Breast epithelium (tissue), 4 donors: Measurements from ENCODE around the gene ATP8B4. TPM values are rescaled to one million over a fixed set of nuclear protein-coding genes. Genes with fewer than 3 reads are reported as not detected.

Experiments
- DNase-seq, 2 donors: peaks; one replicate each; pipeline ENCODE4 v3.0.0-alpha.2; 2019; ENCODE audit warnings: low spot score in 2 of 2
- H3K27ac ChIP-seq, 2 donors: fragments of 200-600 bp; sonication (generic) in 1 of 2; one replicate each; pipeline ENCODE4 v1.5.1; 2016 to 2019; ENCODE audit warnings: mild to moderate bottlenecking in 1 of 2
- H3K27me3 ChIP-seq, 2 donors: fragments of 200-600 bp; sonication (generic) in 1 of 2; one replicate each; pipeline versions ENCODE4 v1.5.1 to v1.6.0; 2017 to 2019; ENCODE audit warnings: control low read depth in 1 of 2, mild to moderate bottlenecking in 1 of 2
- H3K36me3 ChIP-seq: fragments of 200-600 bp; one replicate; pipeline ENCODE4 v1.5.1; 2019
- H3K4me1 ChIP-seq, 2 donors: fragments of 200-600 bp; sonication (generic); one replicate each; pipeline ENCODE4 v1.5.1; 2016 to 2019; ENCODE audit warnings: control low read depth in 1 of 2
- H3K4me3 ChIP-seq, 3 donors: fragments of 200-600 bp; sonication (generic); 1 replicate in 2 of 3; 2 replicates in 1 of 3; pipeline ENCODE4 v1.5.1; 2016 to 2019; ENCODE audit warnings: mild to moderate bottlenecking in 3 of 3, moderate library complexity in 2 of 3
- H3K9me3 ChIP-seq, 2 donors: fragments of 200-600 bp; sonication (generic) in 1 of 2; one replicate each; pipeline ENCODE4 v1.5.1; 2016 to 2019; ENCODE audit warnings: control low read depth in 1 of 2
- POLR2A ChIP-seq: fragments of 450-650 bp; IDR thresholded peaks from one replicate; pipeline ENCODE4 v1.6.1; 2016; ENCODE audit warnings: antibody characterized with exemption, mild to moderate bottlenecking, moderate library complexity
- POLR2AphosphoS5 ChIP-seq, 3 donors: sonication (generic); formaldehyde crosslinking; IDR thresholded peaks; one replicate each; pipeline ENCODE4 v1.6.1; 2017; ENCODE audit warnings: antibody characterized with exemption in 3 of 3
- intact Hi-C: fragments of 100-400 bp; cut with DNase I; formaldehyde crosslinking; loops from one replicate; pipeline ENCODE4 v1.15.1; 2023; ENCODE audit warnings: low total_unique reads
- total RNA-seq, 3 donors: library from RNA; depleted of rRNA; stranded (reverse); fragments of >200 nt; gene quantifications; one replicate each; pipeline ENCODE4 v1.1.0, GENCODE V29; 2016
- TF ChIP-seq, protein P1 (sequence below), 3 donors: fragments of 450-650 bp; IDR thresholded peaks; one replicate each; pipeline ENCODE4 v1.5.1; 2016 to 2017; ENCODE audit warnings: antibody characterized with exemption in 3 of 3, mild to moderate bottlenecking in 3 of 3, moderate library complexity in 3 of 3

The ATP8B4 gene
- total RNA-seq, 3 donors from 2014 or later, result 7.9 to 28.3 (median 9.5) TPM

DNA sequence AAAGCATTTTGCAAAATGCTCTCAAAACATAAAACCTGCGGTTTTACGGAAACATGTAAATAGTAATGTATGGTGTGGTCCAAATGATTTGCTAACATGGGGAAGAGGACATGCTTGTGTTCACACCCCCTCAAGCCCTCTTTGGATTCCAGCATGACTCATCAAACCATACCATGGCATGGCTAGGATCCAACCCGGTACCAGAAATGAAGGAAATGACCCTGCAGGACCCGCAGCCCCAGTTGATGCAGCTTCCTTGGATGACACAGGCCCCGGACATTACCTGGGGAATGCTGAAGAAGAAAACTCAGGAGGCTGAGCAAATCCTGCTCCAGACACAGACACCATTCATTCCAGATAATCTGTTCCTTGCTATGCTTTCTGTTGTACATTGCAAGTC lies 275.3 kb downstream of the ATP8B4 start:
- intact Hi-C loops, result no loop called here
- Histone ChIP-seq H3K27ac (no peak overlapping the region), H3K4me1 (no peaks in the 10 kb centered on the region), H3K27me3 (no peaks in the 10 kb centered on the region), H3K9me3 (peaks cover 0 to 13% of the 10 kb centered on the region in 2 donors), H3K36me3 (no peaks in the 10 kb centered on the region), H3K4me3 (no peak overlapping the region)
- no peak for DNase-seq
- TF ChIP-seq, protein P1, sequence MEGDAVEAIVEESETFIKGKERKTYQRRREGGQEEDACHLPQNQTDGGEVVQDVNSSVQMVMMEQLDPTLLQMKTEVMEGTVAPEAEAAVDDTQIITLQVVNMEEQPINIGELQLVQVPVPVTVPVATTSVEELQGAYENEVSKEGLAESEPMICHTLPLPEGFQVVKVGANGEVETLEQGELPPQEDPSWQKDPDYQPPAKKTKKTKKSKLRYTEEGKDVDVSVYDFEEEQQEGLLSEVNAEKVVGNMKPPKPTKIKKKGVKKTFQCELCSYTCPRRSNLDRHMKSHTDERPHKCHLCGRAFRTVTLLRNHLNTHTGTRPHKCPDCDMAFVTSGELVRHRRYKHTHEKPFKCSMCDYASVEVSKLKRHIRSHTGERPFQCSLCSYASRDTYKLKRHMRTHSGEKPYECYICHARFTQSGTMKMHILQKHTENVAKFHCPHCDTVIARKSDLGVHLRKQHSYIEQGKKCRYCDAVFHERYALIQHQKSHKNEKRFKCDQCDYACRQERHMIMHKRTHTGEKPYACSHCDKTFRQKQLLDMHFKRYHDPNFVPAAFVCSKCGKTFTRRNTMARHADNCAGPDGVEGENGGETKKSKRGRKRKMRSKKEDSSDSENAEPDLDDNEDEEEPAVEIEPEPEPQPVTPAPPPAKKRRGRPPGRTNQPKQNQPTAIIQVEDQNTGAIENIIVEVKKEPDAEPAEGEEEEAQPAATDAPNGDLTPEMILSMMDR (IDR thresholded peaks at IDR 0.05), result no peak
- TF ChIP-seq POLR2A (no peak), POLR2AphosphoS5 (IDR thresholded peaks at IDR 0.05) (no peak)

DNA sequence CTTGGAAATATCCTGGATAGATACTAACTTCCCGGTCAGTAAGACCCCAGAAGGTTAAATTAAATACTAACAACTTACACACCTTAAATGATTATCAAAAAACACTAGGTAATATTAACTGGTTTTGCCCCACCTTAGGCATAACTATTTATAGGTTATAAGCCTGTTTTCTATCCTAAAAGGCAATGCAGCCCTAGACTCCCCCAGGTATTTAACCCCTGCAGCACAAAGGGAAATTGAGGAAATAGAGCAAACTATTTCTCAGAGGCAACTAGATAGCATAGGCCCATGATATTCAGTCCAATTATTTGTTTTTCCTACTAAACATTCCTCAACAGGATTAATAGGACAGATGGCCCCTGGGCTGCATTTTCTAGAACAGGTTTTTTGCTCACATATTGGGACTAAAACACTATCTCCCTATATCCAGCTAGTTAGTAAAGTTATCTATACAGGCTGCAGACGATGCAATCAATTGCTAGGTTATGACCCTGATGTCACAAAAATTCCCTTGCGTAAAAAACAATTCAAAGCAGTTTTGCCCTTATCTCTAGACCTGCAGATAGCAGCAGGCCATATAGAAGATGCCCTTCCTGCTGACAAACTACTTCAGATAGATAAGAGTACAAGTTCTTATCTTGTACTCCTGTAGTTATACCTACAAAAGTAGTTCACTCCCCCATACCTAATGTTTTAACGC lies 276.9 kb downstream of the ATP8B4 start:
- intact Hi-C loops, result no loop called here
- TF ChIP-seq POLR2A, result no peak
- H3K27me3 ChIP-seq, result no peaks in the 10 kb centered on the region

DNA sequence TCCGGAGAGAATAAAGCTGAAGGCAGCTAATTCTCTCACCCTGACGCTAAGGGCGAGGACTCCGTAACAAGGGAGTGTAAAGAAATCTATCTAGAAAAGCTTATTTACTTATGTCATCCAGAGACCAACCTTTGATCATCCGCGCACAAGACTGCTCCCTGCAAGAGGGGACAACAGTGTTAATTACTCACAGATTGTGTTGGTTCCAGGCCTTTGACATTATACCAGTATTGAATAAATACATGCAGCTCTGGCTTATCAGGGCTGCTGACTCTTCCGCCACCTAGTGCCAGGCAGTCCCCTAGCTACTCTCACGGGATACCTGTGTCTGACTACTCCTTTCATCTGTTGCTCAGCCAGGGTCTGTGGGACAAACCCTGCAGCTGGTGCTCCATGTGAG lies 286.5 kb downstream of the ATP8B4 start:
- Histone ChIP-seq H3K27ac (no peak overlapping the region), H3K4me3 (no peak overlapping the region), H3K4me1 (no peaks in the 10 kb centered on the region), H3K36me3 (no peaks in the 10 kb centered on the region), H3K9me3 (no peaks in the 10 kb centered on the region), H3K27me3 (no peaks in the 10 kb centered on the region)
- no peak for DNase-seq
- TF ChIP-seq POLR2A (no peak), POLR2AphosphoS5 (IDR thresholded peaks at IDR 0.05) (no peak)
- TF ChIP-seq, protein P1 (IDR thresholded peaks at IDR 0.05), result no peak
- intact Hi-C loops, result no loop called here

More for the DNA sequence above, 276.9 kb downstream of the ATP8B4 start:
- Histone ChIP-seq H3K4me3 (no peak overlapping the region), H3K4me1 (no peaks in the 10 kb centered on the region), H3K27ac (no peak overlapping the region), H3K9me3 (peaks cover 0 to 14% of the 10 kb centered on the region in 2 donors), H3K36me3 (no peaks in the 10 kb centered on the region)
- no peak for DNase-seq

DNA sequence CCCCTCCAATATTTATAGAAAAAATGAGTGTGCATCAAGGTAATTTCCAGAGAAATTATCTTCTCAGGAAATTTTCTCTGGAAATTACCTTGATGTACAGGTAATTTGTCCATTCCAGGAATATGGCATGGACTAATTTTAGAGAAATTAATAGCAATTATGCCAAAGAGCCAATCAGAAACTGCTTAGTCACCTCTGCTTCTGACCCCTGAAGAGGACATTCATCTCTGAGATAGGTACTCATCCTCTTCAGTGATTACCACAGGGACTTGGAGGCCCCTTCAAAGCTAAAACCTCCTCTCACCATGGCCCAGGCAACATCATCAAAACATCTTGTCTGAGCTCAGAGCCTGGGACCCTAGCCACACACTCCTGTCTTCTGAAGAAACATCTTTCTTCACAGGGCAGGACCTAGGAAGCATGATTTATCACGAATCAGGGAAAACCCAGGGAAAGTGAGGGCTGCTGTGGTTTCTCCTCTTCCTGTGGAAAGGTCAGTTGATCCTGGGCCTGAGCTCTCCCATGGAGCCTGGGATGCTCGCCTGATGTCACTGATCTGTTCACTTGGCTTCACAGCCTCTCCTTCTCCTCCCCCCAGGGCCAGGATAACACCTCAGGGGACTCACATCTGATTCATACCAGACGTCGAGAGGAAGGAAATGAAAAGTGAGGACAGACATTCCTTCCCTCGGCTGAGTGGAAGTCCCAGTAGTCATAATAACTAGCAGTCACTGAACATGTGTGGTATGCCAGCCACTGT lies 287.6 kb downstream of the ATP8B4 start:
- H3K9me3 ChIP-seq, result no peaks in the 10 kb centered on the region
- TF ChIP-seq, protein P1 (IDR thresholded peaks at IDR 0.05), result no peak
- peak in 2 of 3 donors; percentile 40 to 77 for TF ChIP-seq POLR2AphosphoS5 (IDR thresholded peaks at IDR 0.05)
- intact Hi-C loops, result no loop called here
- no peaks in the 10 kb centered on the region for H3K4me1 ChIP-seq
- H3K27me3 ChIP-seq, result no peaks in the 10 kb centered on the region
- H3K36me3 ChIP-seq, result no peaks in the 10 kb centered on the region
- H3K4me3 ChIP-seq, result no peak overlapping the region
- peak overlapping the region in 1 of 2 donors; percentile 55 for H3K27ac ChIP-seq
- peak in 1 of 2 donors; percentile 28 for DNase-seq

DNA sequence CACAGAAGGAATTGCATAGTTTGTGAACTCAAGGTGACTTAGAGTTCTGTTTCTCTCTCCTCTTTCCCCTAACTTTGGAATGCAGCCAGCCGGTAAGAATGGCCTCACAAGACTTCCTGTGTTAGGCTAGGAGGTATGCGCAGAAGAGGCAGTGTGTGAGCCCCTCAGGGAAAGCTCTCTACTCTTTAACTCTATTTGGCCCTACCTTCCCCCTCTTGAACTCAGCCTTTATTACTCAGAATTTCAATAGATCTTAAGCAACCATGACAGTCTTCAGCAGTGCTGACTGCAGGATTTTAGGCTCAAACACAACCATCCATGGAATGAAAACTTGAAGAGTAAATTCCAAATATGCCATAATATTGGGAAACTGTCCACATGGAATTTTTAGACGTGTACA lies 288.6 kb downstream of the ATP8B4 start:
- H3K4me3 ChIP-seq, result no peak overlapping the region
- no peak overlapping the region for H3K27ac ChIP-seq
- no peaks in the 10 kb centered on the region for H3K4me1 ChIP-seq
- TF ChIP-seq POLR2AphosphoS5 (IDR thresholded peaks at IDR 0.05) (no peak), POLR2A (no peak)
- TF ChIP-seq, protein P1 (IDR thresholded peaks at IDR 0.05), result no peak
- intact Hi-C loops, result no loop called here
- no peaks in the 10 kb centered on the region for H3K9me3 ChIP-seq
- H3K27me3 ChIP-seq, result no peaks in the 10 kb centered on the region
- H3K36me3 ChIP-seq, result no peaks in the 10 kb centered on the region
- no peak for DNase-seq
